22Rv1 (cell line): ENCODE results near the gene CARD14.
"Not testable (repeated sequence)": the region's sequence is repeated elsewhere in the genome, so short reads cannot be mapped to it uniquely, and the experiment has no call there.

Experiments used
- CTCF ChIP-seq: fragments of 450-650 bp; IDR thresholded peaks from 2 replicates; pipeline ENCODE4 v1.5.1; 2017; ENCODE audit warnings: mild to moderate bottlenecking
- ZFX ChIP-seq: fragments of 450-650 bp; IDR thresholded peaks from 2 replicates; pipeline ENCODE4 v1.6.1; 2017; ENCODE audit warnings: antibody characterized with exemption, borderline replicate concordance

GRCh38 chr17:80155600-80155999 lies 14.2 kb upstream of the CARD14 start:
- not testable (repeated sequence) for TF ChIP-seq CTCF, ZFX
